ENCODE measurements around the gene KCNAB1. TPM values are rescaled to one million over a fixed set of nuclear protein-coding genes. Genes with fewer than 3 reads are reported as not detected.

Gene KCNAB1
- total and polyA plus RNA-seq, 2 of the 8 experiments (the other 6 are each of a cell fraction or from before 2014, with no cell fraction given), result 0.51 to 2.3 TPM

DNA sequence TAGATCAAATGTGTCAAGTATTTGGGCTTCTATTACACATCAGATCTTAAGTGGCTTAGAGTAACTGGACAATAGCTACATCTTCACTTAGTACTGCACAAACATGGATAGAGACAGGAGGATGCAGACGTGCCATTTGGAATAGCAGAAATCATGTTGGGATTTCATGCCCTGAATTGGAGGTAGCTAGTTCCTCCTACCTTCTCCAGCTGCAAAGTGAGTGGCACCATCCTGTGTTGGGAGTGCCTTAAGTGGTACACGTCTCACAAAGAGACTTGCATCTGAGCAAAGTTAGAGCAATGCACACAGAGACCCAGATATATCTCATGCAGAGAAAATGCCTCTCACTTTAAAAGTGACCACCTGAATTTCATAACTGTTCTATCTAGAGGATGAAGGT lies 298.1 kb downstream of the KCNAB1 start:
- no peak overlapping the region for H3K4ac ChIP-seq (replicated peaks; ENCODE audit: insufficient read length, low read depth, low read length)
- no peak overlapping the region for H3K14ac ChIP-seq (ENCODE audit: insufficient read length)
- no peak overlapping the region for H2BK20ac ChIP-seq (ENCODE audit: low read length)
- H2AK5ac ChIP-seq (ENCODE audit: low read depth, low read length), result no peak overlapping the region
- H3K4me2 ChIP-seq (ENCODE audit: insufficient read depth in 1 of 2, low read depth in 2 of 2, low read length in 2 of 2), result no peak overlapping the region
- no peaks in the 10 kb centered on the region for H3K79me2 ChIP-seq (ENCODE audit: control insufficient read depth in 1 of 2, insufficient read depth in 2 of 2, low read length in 2 of 2)
- no peak overlapping the region for H4K5ac ChIP-seq (ENCODE audit: insufficient read length, low read depth, low read length)
- no peaks in the 10 kb centered on the region for H3K79me1 ChIP-seq (ENCODE audit: low read depth, low read length)
- H3K18ac ChIP-seq (ENCODE audit: extremely low read depth, low read length), result no peak overlapping the region
- H4K8ac ChIP-seq (ENCODE audit: extremely low read depth, insufficient read depth, low read length), result no peak overlapping the region
- H3K23ac ChIP-seq (ENCODE audit: insufficient read length), result no peak overlapping the region
- TF ChIP-seq ASH2L (IDR thresholded peaks at IDR 0.05; ENCODE audit: low read length) (no peak), POLR2AphosphoS5 (IDR thresholded peaks at IDR 0.05; ENCODE audit: low read depth, low read length) (no peak), YY1 (IDR thresholded peaks at IDR 0.05; ENCODE audit: low read depth, low read length) (no peak), RNF2 (IDR thresholded peaks at IDR 0.05; ENCODE audit: borderline replicate concordance, low read depth, low read length, missing control alignments, poor library complexity, severe bottlenecking) (no peak), MAFK (IDR thresholded peaks at IDR 0.05; ENCODE audit: low read depth, low read length) (no peak), ZNF274 (IDR thresholded peaks at IDR 0.05; ENCODE audit: borderline replicate concordance, extremely low read depth, low read length) (no peak)
- no peaks in the 10 kb centered on the region; a peak in 1 of 4 replicates for H3K9me3 ChIP-seq (ENCODE audit: insufficient read depth in 2 of 2, low read depth in 1 of 2, low read length in 1 of 2)
- H2BK120ac ChIP-seq (replicated peaks; ENCODE audit: low read depth, low read length), result no peak overlapping the region
- H3K36me3 ChIP-seq (ENCODE audit: control insufficient read depth in 2 of 4, insufficient read depth in 4 of 4, low read length in 3 of 4), result no peaks in the 10 kb centered on the region
- H3K4me3 ChIP-seq (ENCODE audit: extremely low read depth in 1 of 4, insufficient read depth in 2 of 4, low read depth in 3 of 4, low read length in 4 of 4), result no peak overlapping the region
- POLR2A ChIA-PET (ENCODE audit: partially characterized antibody), result no interaction called here
- H4K91ac ChIP-seq (replicated peaks; ENCODE audit: insufficient read length, low read length), result no peak overlapping the region
- no peak overlapping the region for H3K27ac ChIP-seq (ENCODE audit: low read depth, low read length)
- CTCF ChIA-PET (ENCODE audit: partially characterized antibody), result interaction anchor here (0.6 to 1.7 kb wide), 3 partner anchors 12 to 1589 kb away, joined by 3 to 6 read pairs (median 4); no protein-coding TSS in a partner anchor
- no peak overlapping the region for H2AFZ ChIP-seq (ENCODE audit: low read length)
- H4K20me1 ChIP-seq (replicated peaks in 1 of 2; ENCODE audit: control insufficient read depth in 1 of 2, insufficient read depth in 2 of 2, low read length in 2 of 2), result no peaks in the 10 kb centered on the region
- DNase-seq (ENCODE audit: low read depth in 1 of 2, low spot score in 2 of 2) (no peak), FAIRE-seq (no peak)
- no peaks in the 10 kb centered on the region for H3K27me3 ChIP-seq (replicated peaks in 1 of 4; ENCODE audit: control insufficient read depth in 3 of 4, extremely low read depth in 1 of 4, insufficient read depth in 3 of 4, low read length in 3 of 4)
- no peak overlapping the region for H3K9ac ChIP-seq (replicated peaks in 1 of 4; ENCODE audit: extremely low read depth in 1 of 4, low read depth in 3 of 4, low read length in 3 of 4)
- H3K4me1 ChIP-seq (replicated peaks in 1 of 4; ENCODE audit: control insufficient read depth in 3 of 4, insufficient read depth in 4 of 4, low read length in 3 of 4), result peaks cover 0 to 4% (median 2%) of the 10 kb centered on the region in 4 experiments; a peak in 2 of 7 replicates
- H3K56ac ChIP-seq (replicated peaks; ENCODE audit: insufficient read length, low read depth, low read length), result no peak overlapping the region
- no peak overlapping the region for H2BK5ac ChIP-seq (ENCODE audit: low read depth, low read length)
- H2BK12ac ChIP-seq (ENCODE audit: low read depth, low read length), result no peak overlapping the region
- H3K23me2 ChIP-seq (ENCODE audit: low read depth, low read length), result no peaks in the 10 kb centered on the region
- 90% methylated on average over 2 of the region's 2 CpGs; no CpG with 5 or more reads in 1 of the 2 experiments for WGBS, 2 experiments (ENCODE audit: extremely low coverage in 1 of 2, insufficient coverage in 1 of 2, insufficient read length in 1 of 2, insufficient replicate concordance in 2 of 2, low coverage in 1 of 2, low lambda C conversion rate in 2 of 2, missing lambda C conversion rate in 1 of 2)
- no peak overlapping the region for H2BK15ac ChIP-seq (ENCODE audit: low read length)

All from H1 (cell line).